Choroid plexus epithelial cell (primary cell): ENCODE measurements around the gene HSD17B14.

Source experiments
- DNase-seq: peaks from one replicate; pipeline ENCODE4 v3.0.0-alpha.2; 2010; ENCODE audit warnings: low read depth
- H3K4me3 ChIP-seq: 2 replicates; pipeline ENCODE4 v1.5.1; 2011; ENCODE audit warnings: low read depth, mild to moderate bottlenecking, control low read depth, low read length, moderate library complexity
- TF ChIP-seq, protein P1 (sequence below): conservative IDR thresholded peaks from 2 replicates; pipeline ENCODE4 v1.5.1; 2011; ENCODE audit warnings: low read depth, mild to moderate bottlenecking, control low read depth, inconsistent platforms, low read length, moderate library complexity

The HSD17B14 gene

DNA sequence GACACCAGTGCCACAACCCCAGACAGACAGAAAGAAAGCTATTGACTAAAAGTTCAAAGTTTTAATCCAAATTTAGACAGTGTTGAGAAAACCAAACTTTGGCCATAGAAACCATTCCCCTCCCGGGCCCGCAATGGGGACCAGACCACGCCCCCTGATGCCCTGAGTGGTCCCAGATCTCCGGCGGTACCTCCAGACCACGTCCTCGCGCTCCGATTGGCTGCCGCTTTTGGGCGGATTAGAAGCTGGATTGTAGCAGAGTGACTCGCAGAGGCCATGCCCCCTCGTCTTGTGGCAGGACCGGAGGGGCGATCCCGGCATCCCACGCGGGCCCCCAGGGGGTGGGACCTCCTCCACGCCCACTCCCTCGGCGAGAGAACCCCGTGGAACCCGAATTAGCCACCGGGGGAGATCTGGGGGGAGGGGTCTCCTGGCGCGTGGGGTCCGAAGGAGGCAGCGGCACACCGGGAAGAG, 797 bp upstream of the HSD17B14 start:
- peak overlapping the region; percentile 74 for H3K4me3 ChIP-seq
- TF ChIP-seq, protein P1, sequence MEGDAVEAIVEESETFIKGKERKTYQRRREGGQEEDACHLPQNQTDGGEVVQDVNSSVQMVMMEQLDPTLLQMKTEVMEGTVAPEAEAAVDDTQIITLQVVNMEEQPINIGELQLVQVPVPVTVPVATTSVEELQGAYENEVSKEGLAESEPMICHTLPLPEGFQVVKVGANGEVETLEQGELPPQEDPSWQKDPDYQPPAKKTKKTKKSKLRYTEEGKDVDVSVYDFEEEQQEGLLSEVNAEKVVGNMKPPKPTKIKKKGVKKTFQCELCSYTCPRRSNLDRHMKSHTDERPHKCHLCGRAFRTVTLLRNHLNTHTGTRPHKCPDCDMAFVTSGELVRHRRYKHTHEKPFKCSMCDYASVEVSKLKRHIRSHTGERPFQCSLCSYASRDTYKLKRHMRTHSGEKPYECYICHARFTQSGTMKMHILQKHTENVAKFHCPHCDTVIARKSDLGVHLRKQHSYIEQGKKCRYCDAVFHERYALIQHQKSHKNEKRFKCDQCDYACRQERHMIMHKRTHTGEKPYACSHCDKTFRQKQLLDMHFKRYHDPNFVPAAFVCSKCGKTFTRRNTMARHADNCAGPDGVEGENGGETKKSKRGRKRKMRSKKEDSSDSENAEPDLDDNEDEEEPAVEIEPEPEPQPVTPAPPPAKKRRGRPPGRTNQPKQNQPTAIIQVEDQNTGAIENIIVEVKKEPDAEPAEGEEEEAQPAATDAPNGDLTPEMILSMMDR: no peak
- peak; percentile 93 for DNase-seq

DNA sequence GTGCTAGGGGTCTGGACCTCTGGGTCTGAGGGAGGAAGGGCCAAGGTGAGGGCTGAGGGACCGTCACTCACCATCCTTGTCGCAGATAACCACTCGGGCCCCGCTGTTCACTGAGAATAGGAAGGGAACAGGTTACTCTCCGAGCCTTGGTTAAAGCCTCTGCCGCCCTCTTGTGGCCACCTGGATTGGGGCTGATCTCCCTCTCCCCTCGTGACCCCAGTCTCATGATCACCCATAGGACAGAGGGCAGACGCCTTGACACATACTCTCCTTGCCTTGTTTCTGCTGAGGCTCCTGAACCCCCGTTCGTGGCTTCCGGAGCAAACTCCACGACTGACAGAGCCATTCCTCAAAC, 580 bp downstream of the HSD17B14 start:
- peak overlapping the region; percentile 74 for H3K4me3 ChIP-seq
- peak; percentile 90 for DNase-seq
- TF ChIP-seq, protein P1: peak; percentile 91

DNA sequence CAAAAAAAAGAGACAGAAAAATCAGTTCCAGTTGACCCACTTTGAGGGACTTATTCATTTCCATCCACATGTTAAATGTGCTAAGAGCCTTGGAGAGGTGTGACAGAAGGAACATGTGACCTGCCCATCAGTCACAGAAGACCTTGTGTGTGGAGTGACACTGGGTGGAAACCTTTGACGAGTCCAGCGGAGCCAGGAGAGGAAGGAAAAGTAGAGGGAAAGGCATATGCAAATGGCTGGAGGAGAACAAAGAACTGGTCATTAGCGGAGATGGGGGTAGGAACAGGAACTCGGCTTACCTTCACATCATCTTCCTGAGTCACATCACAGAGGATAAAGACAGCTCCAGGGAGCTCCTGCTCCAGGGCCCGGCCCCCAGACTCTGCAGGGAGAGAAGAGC, 2.3 kb downstream of the HSD17B14 start:
- TF ChIP-seq, protein P1: no peak
- DNase-seq: no peak
- no peak overlapping the region for H3K4me3 ChIP-seq

DNA sequence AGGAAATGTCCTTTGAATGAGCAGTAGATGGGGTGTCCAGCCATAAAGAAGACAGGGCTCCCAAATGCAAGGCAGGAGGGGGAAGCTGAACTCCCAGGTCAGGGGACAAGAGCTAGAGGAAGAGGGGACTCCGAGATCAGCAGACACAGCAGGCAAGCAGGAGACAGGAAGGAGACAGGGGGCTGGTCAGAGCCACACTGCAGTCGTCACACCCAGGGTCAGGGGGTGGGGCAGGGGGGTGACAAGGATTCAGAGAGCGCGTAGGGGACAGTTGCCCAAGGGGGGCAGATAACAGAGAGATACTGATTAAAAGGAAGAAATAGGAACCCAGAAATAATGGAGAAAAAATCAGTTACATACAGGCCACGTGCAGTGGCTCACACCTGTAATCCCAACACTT, 3.2 kb downstream of the HSD17B14 start:
- TF ChIP-seq, protein P1: no peak
- no peak overlapping the region for H3K4me3 ChIP-seq
- DNase-seq: no peak

DNA sequence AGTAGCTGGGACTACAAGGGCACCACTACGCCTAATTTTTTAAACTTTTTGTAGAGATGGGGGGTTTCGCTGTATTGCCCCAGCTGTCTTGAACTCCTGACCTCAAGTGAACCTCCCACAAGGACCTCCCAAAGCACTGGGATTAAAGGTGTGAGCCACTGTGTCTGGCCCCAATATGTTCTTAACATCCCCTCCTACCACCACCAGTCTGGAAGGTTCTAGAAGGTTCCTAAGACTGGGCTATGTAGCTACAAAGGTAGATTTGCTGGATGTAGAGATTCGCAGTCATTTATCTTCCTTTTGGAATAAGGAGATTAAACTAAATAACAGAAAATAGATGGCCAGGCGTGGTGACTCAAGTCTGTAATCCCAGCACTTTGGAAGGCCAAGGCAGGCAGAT, 5.3 kb downstream of the HSD17B14 start:
- DNase-seq: no peak
- TF ChIP-seq, protein P1: no peak

DNA sequence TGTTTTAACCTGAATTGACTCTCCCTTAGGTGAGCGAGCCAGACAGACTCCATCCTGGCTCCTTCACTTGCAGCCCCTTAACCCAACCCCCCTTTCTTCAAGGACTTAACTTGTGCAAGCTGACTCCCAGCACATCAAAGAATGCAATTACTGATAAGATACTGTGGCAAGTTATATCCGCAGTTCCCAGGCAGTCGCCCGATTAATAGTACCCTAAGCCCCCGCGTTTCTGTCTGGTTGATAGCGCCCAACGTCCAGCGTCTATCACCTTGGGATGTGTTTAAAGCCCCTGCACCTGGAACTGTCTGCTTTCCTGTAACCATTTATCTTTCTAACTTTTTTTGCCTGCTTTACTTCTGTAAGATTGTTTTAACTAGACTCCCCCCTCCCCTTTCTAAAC, 6.2 kb downstream of the HSD17B14 start:
- TF ChIP-seq, protein P1: no peak
- no peak for DNase-seq

More for the DNA sequence above, 5.3 kb downstream of the HSD17B14 start:
- H3K4me3 ChIP-seq: no peak overlapping the region

DNA sequence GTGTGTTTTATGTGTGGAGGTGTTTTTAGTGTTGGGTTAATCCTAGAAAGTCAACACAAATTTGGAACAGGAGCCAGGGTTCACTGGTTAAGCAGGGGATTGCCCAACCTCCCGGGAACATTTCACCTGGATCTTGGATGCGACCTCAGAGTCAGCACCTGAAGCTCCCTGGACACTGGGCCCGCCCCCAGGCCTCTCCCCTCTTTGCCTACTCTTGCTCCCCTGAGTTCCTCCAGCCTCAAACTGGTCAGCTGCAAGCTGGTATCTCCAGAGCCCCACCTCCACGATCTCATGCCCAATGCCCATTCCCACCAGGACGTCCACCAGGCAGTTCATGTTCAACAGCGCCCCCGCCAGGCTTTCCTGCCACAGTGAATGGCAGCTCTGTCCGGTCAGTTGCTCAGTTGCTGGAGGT, 9.7 kb downstream of the HSD17B14 start:
- no peak overlapping the region for H3K4me3 ChIP-seq
- TF ChIP-seq, protein P1: peak; percentile 32
- no peak for DNase-seq

More for the DNA sequence above, 6.2 kb downstream of the HSD17B14 start:
- H3K4me3 ChIP-seq: no peak overlapping the region
